Gastroesophageal sphincter (tissue), 3 donors: Measurements from ENCODE around the gene ABI3BP.

Experiments used
- POLR2A ChIP-seq, 2 donors: fragments of 450-650 bp; IDR thresholded peaks; one replicate each; pipeline ENCODE4 v1.6.1; 2017; ENCODE audit warnings: antibody characterized with exemption in 2 of 2, mild to moderate bottlenecking in 2 of 2, moderate library complexity in 1 of 2
- POLR2AphosphoS5 ChIP-seq: sonication (generic); formaldehyde crosslinking; IDR thresholded peaks from one replicate; pipeline ENCODE4 v1.6.1; 2017; ENCODE audit warnings: antibody characterized with exemption
- TF ChIP-seq, protein P1 (sequence below), 4 experiments: fragments of 200-600 bp in 2 of 4; fragments of 450-650 bp in 2 of 4; sonication (generic) in 1 of 4; IDR thresholded peaks; one replicate each; pipeline ENCODE4 v1.5.1; 2017 to 2019; ENCODE audit warnings: antibody characterized with exemption in 4 of 4, mild to moderate bottlenecking in 2 of 4, moderate library complexity in 2 of 4

DNA sequence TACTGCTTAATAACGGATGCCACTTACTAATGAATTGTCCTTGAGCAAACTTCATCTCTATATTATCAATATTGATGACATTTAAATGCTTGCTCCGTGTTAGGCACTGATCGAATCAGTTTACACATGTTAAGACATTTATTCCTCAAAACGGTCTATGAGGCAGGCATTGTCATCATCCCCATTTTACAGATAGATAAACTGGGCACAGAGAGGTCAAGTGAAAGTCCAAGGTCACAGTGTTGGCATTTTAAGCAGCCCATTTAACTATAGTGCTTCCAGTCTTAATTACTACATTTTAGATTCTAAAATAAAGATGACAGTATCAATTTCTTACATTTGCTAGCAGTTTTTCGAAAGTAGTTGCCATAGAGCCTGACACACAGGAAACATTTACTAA, 966 bp upstream of the ABI3BP start:
- TF ChIP-seq, protein P1, sequence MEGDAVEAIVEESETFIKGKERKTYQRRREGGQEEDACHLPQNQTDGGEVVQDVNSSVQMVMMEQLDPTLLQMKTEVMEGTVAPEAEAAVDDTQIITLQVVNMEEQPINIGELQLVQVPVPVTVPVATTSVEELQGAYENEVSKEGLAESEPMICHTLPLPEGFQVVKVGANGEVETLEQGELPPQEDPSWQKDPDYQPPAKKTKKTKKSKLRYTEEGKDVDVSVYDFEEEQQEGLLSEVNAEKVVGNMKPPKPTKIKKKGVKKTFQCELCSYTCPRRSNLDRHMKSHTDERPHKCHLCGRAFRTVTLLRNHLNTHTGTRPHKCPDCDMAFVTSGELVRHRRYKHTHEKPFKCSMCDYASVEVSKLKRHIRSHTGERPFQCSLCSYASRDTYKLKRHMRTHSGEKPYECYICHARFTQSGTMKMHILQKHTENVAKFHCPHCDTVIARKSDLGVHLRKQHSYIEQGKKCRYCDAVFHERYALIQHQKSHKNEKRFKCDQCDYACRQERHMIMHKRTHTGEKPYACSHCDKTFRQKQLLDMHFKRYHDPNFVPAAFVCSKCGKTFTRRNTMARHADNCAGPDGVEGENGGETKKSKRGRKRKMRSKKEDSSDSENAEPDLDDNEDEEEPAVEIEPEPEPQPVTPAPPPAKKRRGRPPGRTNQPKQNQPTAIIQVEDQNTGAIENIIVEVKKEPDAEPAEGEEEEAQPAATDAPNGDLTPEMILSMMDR (IDR thresholded peaks at IDR 0.05) = no peak
- TF ChIP-seq POLR2A (IDR thresholded peaks at IDR 0.05) (no peak), POLR2AphosphoS5 (no peak)
